ENCODE data around the gene SERPINB13.

Gene SERPINB13

GRCh38 chr18:63585988-63586387 lies 1.2 kb upstream of the SERPINB13 start:
- no peak overlapping the region for H3K4me3 ChIP-seq (ENCODE audit: low read length)
- no peak for DNase-seq (ENCODE audit: low read depth, low spot score)

- H3K4me3 ChIP-seq (ENCODE audit: low read length) = no peak overlapping the region
- no peak for DNase-seq (ENCODE audit: low read depth, low spot score)
These were observed 712 bp upstream of the SERPINB13 start for GRCh38 chr18:63586431-63586830.

- no peak for DNase-seq (ENCODE audit: low read depth, low spot score)
- no peak overlapping the region for H3K4me3 ChIP-seq (ENCODE audit: low read length)
These were observed 1.8 kb downstream of the SERPINB13 start for GRCh38 chr18:63588909-63589308.

- no peak for DNase-seq (ENCODE audit: low read depth, low spot score)
- no peak overlapping the region for H3K4me3 ChIP-seq (ENCODE audit: low read length)
These were observed 3.2 kb downstream of the SERPINB13 start for GRCh38 chr18:63590373-63590772.

GRCh38 chr18:63590966-63591695 lies 4.0 kb downstream of the SERPINB13 start:
- H3K4me3 ChIP-seq (ENCODE audit: low read length) = no peak overlapping the region
- no peak for DNase-seq (ENCODE audit: low read depth, low spot score)

- H3K4me3 ChIP-seq (ENCODE audit: low read length) = no peak overlapping the region
- no peak for DNase-seq (ENCODE audit: low read depth, low spot score)
These were observed 4.6 kb downstream of the SERPINB13 start for GRCh38 chr18:63591725-63592124.

GRCh38 chr18:63592471-63592870 lies 5.3 kb downstream of the SERPINB13 start:
- no peak overlapping the region for H3K4me3 ChIP-seq (ENCODE audit: low read length)
- no peak for DNase-seq (ENCODE audit: low read depth, low spot score)

GRCh38 chr18:63596964-63597363 lies 9.8 kb downstream of the SERPINB13 start:
- no peak overlapping the region for H3K4me3 ChIP-seq (ENCODE audit: low read length)
- DNase-seq (ENCODE audit: low read depth, low spot score) = no peak

GRCh38 chr18:63603355-63603754 lies 16.2 kb downstream of the SERPINB13 start:
- no peak for DNase-seq (ENCODE audit: low read depth, low spot score)
- no peak overlapping the region for H3K4me3 ChIP-seq (ENCODE audit: low read length)

GRCh38 chr18:63603772-63604171 lies 16.6 kb downstream of the SERPINB13 start:
- no peak for DNase-seq (ENCODE audit: low read depth, low spot score)
- no peak overlapping the region for H3K4me3 ChIP-seq (ENCODE audit: low read length)

- H3K4me3 ChIP-seq (ENCODE audit: low read length) = no peak overlapping the region
- DNase-seq (ENCODE audit: low read depth, low spot score) = no peak
These were observed 17.8 kb downstream of the SERPINB13 start for GRCh38 chr18:63604791-63605567.

GRCh38 chr18:63606526-63606925 lies 19.4 kb downstream of the SERPINB13 start:
- no peak for DNase-seq (ENCODE audit: low read depth, low spot score)
- H3K4me3 ChIP-seq (ENCODE audit: low read length) = no peak overlapping the region

- no peak for DNase-seq (ENCODE audit: low read depth, low spot score)
- H3K4me3 ChIP-seq (ENCODE audit: low read length) = no peak overlapping the region
These were observed 26.3 kb downstream of the SERPINB13 start for GRCh38 chr18:63613420-63613819.

GRCh38 chr18:63617049-63617914 lies 30.1 kb downstream of the SERPINB13 start:
- H3K4me3 ChIP-seq (ENCODE audit: low read length) = no peak overlapping the region
- DNase-seq (ENCODE audit: low read depth, low spot score) = no peak

- no peak overlapping the region for H3K4me3 ChIP-seq (ENCODE audit: low read length)
- DNase-seq (ENCODE audit: low read depth, low spot score) = no peak
These were observed 30.7 kb downstream of the SERPINB13 start for GRCh38 chr18:63617915-63618234.

- no peak for DNase-seq (ENCODE audit: low read depth, low spot score)
- no peak overlapping the region for H3K4me3 ChIP-seq (ENCODE audit: low read length)
These were observed 32.5 kb downstream of the SERPINB13 start for GRCh38 chr18:63619661-63620060.

GRCh38 chr18:63624863-63625262 lies 37.7 kb downstream of the SERPINB13 start:
- H3K4me3 ChIP-seq (ENCODE audit: low read length) = no peak overlapping the region
- no peak for DNase-seq (ENCODE audit: low read depth, low spot score)

- no peak overlapping the region for H3K4me3 ChIP-seq (ENCODE audit: low read length)
- no peak for DNase-seq (ENCODE audit: low read depth, low spot score)
These were observed 39.3 kb downstream of the SERPINB13 start for GRCh38 chr18:63626431-63626830.

- no peak for DNase-seq (ENCODE audit: low read depth, low spot score)
- no peak overlapping the region for H3K4me3 ChIP-seq (ENCODE audit: low read length)
These were observed 40.7 kb downstream of the SERPINB13 start for GRCh38 chr18:63627819-63628218.

- no peak for DNase-seq (ENCODE audit: low read depth, low spot score)
- H3K4me3 ChIP-seq (ENCODE audit: low read length) = no peak overlapping the region
These were observed 50.6 kb downstream of the SERPINB13 start for GRCh38 chr18:63637703-63638102.

Measured in Jurkat, Clone E6-1 (cell line).